Muscle layer of duodenum (tissue), 2 donors: ENCODE data around the gene RELN.

Experiments used
- H3K27ac ChIP-seq: one replicate; pipeline ENCODE4 v1.7.0; 2013; ENCODE audit warnings: mild to moderate bottlenecking, low read length
- H3K27me3 ChIP-seq: one replicate; pipeline ENCODE4 v1.7.0; 2013; ENCODE audit warnings: low read depth, mild to moderate bottlenecking, control low read depth, low read length
- H3K36me3 ChIP-seq, 2 donors: one replicate each; pipeline ENCODE4 v1.7.0; 2013; ENCODE audit warnings: low read length in 2 of 2, control low read depth in 1 of 2, mild to moderate bottlenecking in 1 of 2; ENCODE audit not compliant: insufficient read depth in 2 of 2, control insufficient read depth in 1 of 2
- H3K4me1 ChIP-seq, 2 donors: one replicate each; pipeline ENCODE4 v1.7.0; 2013; ENCODE audit warnings: low read length in 2 of 2, mild to moderate bottlenecking in 2 of 2, control low read depth in 1 of 2, moderate library complexity in 1 of 2; ENCODE audit not compliant: insufficient read depth in 2 of 2, control insufficient read depth in 1 of 2
- H3K4me3 ChIP-seq, 2 donors: one replicate each; pipeline ENCODE4 v1.7.0; 2013; ENCODE audit warnings: low read length in 2 of 2, low read depth in 1 of 2, mild to moderate bottlenecking in 1 of 2
- H3K9me3 ChIP-seq, 2 donors: one replicate each; pipeline ENCODE4 v1.7.0; 2013; ENCODE audit warnings: low read length in 2 of 2, control low read depth in 1 of 2, mild to moderate bottlenecking in 1 of 2; ENCODE audit not compliant: control insufficient read depth in 1 of 2
- donor health status: healthy.

RELN gene

GRCh38 chr7:103751311-103751880 is 238.1 kb downstream of the RELN start:
- Histone ChIP-seq H3K9me3 (no peaks in the 10 kb centered on the region), H3K4me3 (no peak overlapping the region), H3K27ac (no peak overlapping the region), H3K36me3 (no peaks in the 10 kb centered on the region), H3K4me1 (no peaks in the 10 kb centered on the region), H3K27me3 (no peaks in the 10 kb centered on the region)

GRCh38 chr7:103748680-103749079 is 240.8 kb downstream of the RELN start:
- no peak overlapping the region for H3K4me3 ChIP-seq
- no peaks in the 10 kb centered on the region for H3K9me3 ChIP-seq
- H3K36me3 ChIP-seq, result no peaks in the 10 kb centered on the region
- no peak overlapping the region for H3K27ac ChIP-seq
- H3K4me1 ChIP-seq, result no peaks in the 10 kb centered on the region
- no peaks in the 10 kb centered on the region for H3K27me3 ChIP-seq

GRCh38 chr7:103735377-103735776 is 254.1 kb downstream of the RELN start:
- H3K27ac ChIP-seq, result no peak overlapping the region
- no peak overlapping the region for H3K4me3 ChIP-seq
- no peaks in the 10 kb centered on the region for H3K36me3 ChIP-seq
- no peaks in the 10 kb centered on the region for H3K27me3 ChIP-seq
- H3K9me3 ChIP-seq, result no peaks in the 10 kb centered on the region
- no peaks in the 10 kb centered on the region for H3K4me1 ChIP-seq

DNA sequence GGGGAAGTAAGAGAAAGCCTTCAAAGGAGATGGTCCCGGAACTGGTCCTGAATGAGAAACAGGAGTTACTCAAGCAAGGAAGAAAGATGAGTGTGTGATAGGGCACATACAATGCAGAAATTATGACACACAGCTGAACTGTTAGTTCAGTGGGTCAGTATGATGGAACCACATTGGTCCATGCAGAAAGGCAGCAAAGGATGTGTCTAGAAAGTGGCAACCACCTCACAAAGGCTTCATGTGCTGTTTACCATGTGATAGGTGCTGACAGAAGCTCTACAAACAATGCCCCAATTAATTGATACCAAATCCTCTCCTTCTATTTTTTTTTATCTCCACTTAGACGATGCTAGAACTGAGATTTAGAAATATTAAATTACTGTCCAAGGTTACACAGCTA is 258.3 kb downstream of the RELN start:
- Histone ChIP-seq H3K27ac (no peak overlapping the region), H3K9me3 (no peaks in the 10 kb centered on the region), H3K27me3 (no peaks in the 10 kb centered on the region), H3K36me3 (no peaks in the 10 kb centered on the region), H3K4me1 (no peaks in the 10 kb centered on the region), H3K4me3 (no peak overlapping the region)

- Histone ChIP-seq H3K27ac (no peak overlapping the region), H3K36me3 (no peaks in the 10 kb centered on the region), H3K9me3 (no peaks in the 10 kb centered on the region), H3K4me3 (no peak overlapping the region), H3K27me3 (no peaks in the 10 kb centered on the region), H3K4me1 (no peaks in the 10 kb centered on the region)
Measured at GRCh38 chr7:103729026-103729425, 260.4 kb downstream of the RELN start.

- no peak overlapping the region for H3K27ac ChIP-seq
- no peaks in the 10 kb centered on the region for H3K36me3 ChIP-seq
- H3K9me3 ChIP-seq, result no peaks in the 10 kb centered on the region
- H3K4me1 ChIP-seq, result no peaks in the 10 kb centered on the region
- no peak overlapping the region for H3K4me3 ChIP-seq
- H3K27me3 ChIP-seq, result no peaks in the 10 kb centered on the region
Measured at GRCh38 chr7:103727982-103728610, 261.4 kb downstream of the RELN start.

- H3K36me3 ChIP-seq, result no peaks in the 10 kb centered on the region
- no peak overlapping the region for H3K4me3 ChIP-seq
Measured at GRCh38 chr7:103719070-103719469, 270.4 kb downstream of the RELN start.

GRCh38 chr7:103718482-103719061 is 270.9 kb downstream of the RELN start:
- no peaks in the 10 kb centered on the region for H3K9me3 ChIP-seq
- no peaks in the 10 kb centered on the region for H3K4me1 ChIP-seq
- no peaks in the 10 kb centered on the region for H3K36me3 ChIP-seq
- H3K27me3 ChIP-seq, result no peaks in the 10 kb centered on the region
- H3K4me3 ChIP-seq, result no peak overlapping the region
- no peak overlapping the region for H3K27ac ChIP-seq

More at GRCh38 chr7:103719070-103719469, 270.4 kb downstream of the RELN start:
- H3K9me3 ChIP-seq, result no peaks in the 10 kb centered on the region
- no peaks in the 10 kb centered on the region for H3K4me1 ChIP-seq
- H3K27ac ChIP-seq, result no peak overlapping the region
- no peaks in the 10 kb centered on the region for H3K27me3 ChIP-seq

DNA sequence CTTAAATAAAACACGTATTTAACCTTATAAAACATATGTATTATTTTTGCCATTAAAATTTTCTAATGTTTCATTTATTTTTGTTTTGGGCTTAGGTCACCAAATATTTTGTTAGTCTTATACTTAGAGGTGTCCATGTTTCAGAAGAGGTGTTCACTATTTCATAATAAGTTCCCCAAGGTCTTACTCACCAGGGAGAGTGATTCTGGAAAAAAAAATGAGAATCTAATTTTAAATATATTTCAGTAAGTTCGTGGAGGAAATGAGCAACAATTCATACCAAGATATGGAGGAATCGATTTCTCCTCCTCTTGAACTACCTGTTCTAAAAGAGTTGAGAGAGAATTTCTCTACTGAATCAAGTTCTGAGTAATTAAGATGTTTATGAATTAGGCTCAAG is 271.9 kb downstream of the RELN start:
- Histone ChIP-seq H3K4me3 (no peak overlapping the region), H3K27ac (no peak overlapping the region), H3K4me1 (no peaks in the 10 kb centered on the region)

GRCh38 chr7:103715376-103716120 is 273.9 kb downstream of the RELN start:
- Histone ChIP-seq H3K36me3 (no peaks in the 10 kb centered on the region), H3K9me3 (no peaks in the 10 kb centered on the region), H3K4me3 (no peak overlapping the region), H3K27me3 (no peaks in the 10 kb centered on the region), H3K27ac (no peak overlapping the region), H3K4me1 (no peaks in the 10 kb centered on the region)

More for the DNA sequence above, 271.9 kb downstream of the RELN start:
- H3K9me3 ChIP-seq, result no peaks in the 10 kb centered on the region
- H3K36me3 ChIP-seq, result no peaks in the 10 kb centered on the region
- no peaks in the 10 kb centered on the region for H3K27me3 ChIP-seq

- Histone ChIP-seq H3K9me3 (no peaks in the 10 kb centered on the region), H3K4me3 (no peak overlapping the region), H3K36me3 (no peaks in the 10 kb centered on the region), H3K4me1 (no peaks in the 10 kb centered on the region), H3K27ac (no peak overlapping the region), H3K27me3 (no peaks in the 10 kb centered on the region)
Measured at GRCh38 chr7:103714376-103714927, 275.0 kb downstream of the RELN start.
